Panc1 (cell line): ENCODE measurements around the gene RTL1. TPM values are rescaled to one million over a fixed set of nuclear protein-coding genes. Genes with fewer than 3 reads are reported as not detected.

Experiments
- ATAC-seq: fragments of 200-7000 bp; cut with Tn5 transposase; 2 replicates; pipeline ENCODE4 v1.9.1; 2020; ENCODE audit warnings: mild to moderate bottlenecking, moderate library complexity
- BruUV-seq: library from RNA; stranded (reverse); fragments of 400-500 nt; replicated peaks from 2 replicates; lab custom pipeline; 2021; lab: Mats Ljungman, UMichigan
- CTCF ChIA-PET: fragments of 300-600 bp; sonication (Branson Sonifier 250); formaldehyde crosslinking; loops from one replicate; lab custom pipeline; 2022; ENCODE audit warnings: antibody characterized with exemption; lab: Charles Lee
- POLR2A ChIA-PET: fragments of 300-600 bp; sonication (Branson Sonifier 250); formaldehyde crosslinking; loops from one replicate; lab custom pipeline; 2022; ENCODE audit warnings: antibody characterized with exemption; lab: Charles Lee
- DNase-seq: peaks from one replicate; pipeline ENCODE4 v3.0.0-alpha.2; 2010; ENCODE audit warnings: low read depth, low spot score
- H3K27ac ChIP-seq: 2 replicates; pipeline ENCODE4 v1.5.1; 2011; ENCODE audit warnings: mild to moderate bottlenecking, low read length, inconsistent platforms
- H3K27me3 ChIP-seq: fragments of 200-500 bp; sonication (Bioruptor generic); 2 replicates; pipeline ENCODE4 v1.6.0; 2014; ENCODE audit warnings: low read length, inconsistent platforms; ENCODE audit not compliant: control insufficient read depth, insufficient read depth
- H3K36me3 ChIP-seq: fragments of 200-500 bp; sonication (Bioruptor generic); 2 replicates; pipeline ENCODE4 v1.5.1; 2014; ENCODE audit warnings: inconsistent platforms, mild to moderate bottlenecking, low read length, moderate library complexity; ENCODE audit not compliant: control insufficient read depth, insufficient read depth
- H3K4me1 ChIP-seq: 2 replicates; pipeline ENCODE4 v1.5.1; 2011; ENCODE audit warnings: inconsistent platforms, mild to moderate bottlenecking, low read length, moderate library complexity; ENCODE audit not compliant: control insufficient read depth, insufficient read depth
- H3K4me3 ChIP-seq, 2 experiments: 2 replicates each; pipeline ENCODE4 v1.5.1; 2011 to 2012; ENCODE audit warnings: low read depth in 2 of 2, low read length in 2 of 2, mild to moderate bottlenecking in 2 of 2, inconsistent platforms in 1 of 2, moderate library complexity in 1 of 2
- H3K9me3 ChIP-seq: fragments of 200-500 bp; sonication (Bioruptor generic); 2 replicates; pipeline ENCODE4 v1.5.1; 2014; ENCODE audit warnings: low read depth, mild to moderate bottlenecking, inconsistent platforms, low read length, moderate library complexity; ENCODE audit not compliant: control insufficient read depth, insufficient read depth
- CTCF ChIP-seq: fragments of 450-650 bp; IDR thresholded peaks from 2 replicates; pipeline ENCODE4 v1.5.1; 2017; ENCODE audit warnings: mild to moderate bottlenecking
- POLR2AphosphoS5 ChIP-seq: IDR thresholded peaks from 2 replicates; pipeline ENCODE4 v1.6.1; 2012; ENCODE audit warnings: mild to moderate bottlenecking, low read depth, low read length, moderate library complexity
- REST ChIP-seq, 2 experiments: IDR thresholded peaks; 2 replicates each; pipeline ENCODE4 v1.6.1; 2011 to 2012; ENCODE audit warnings: low read depth in 2 of 2, control low read depth in 1 of 2, low read length in 1 of 2, mild to moderate bottlenecking in 1 of 2, moderate library complexity in 1 of 2; ENCODE audit not compliant: insufficient read depth in 1 of 2
- SIN3A ChIP-seq: IDR thresholded peaks from 2 replicates; pipeline ENCODE4 v1.6.1; 2012; ENCODE audit warnings: low read depth, mild to moderate bottlenecking, low read length, moderate library complexity, borderline replicate concordance; ENCODE audit not compliant: insufficient read depth
- TCF7L2 ChIP-seq: IDR thresholded peaks from 2 replicates; pipeline ENCODE4 v1.6.1; 2011; ENCODE audit warnings: mild to moderate bottlenecking, low read depth, low read length, inconsistent platforms
- in situ Hi-C: cut with HindIII; loops from 2 replicates; pipeline ENCODE4 v1.10.0; 2016; ENCODE audit warnings: low sequenced_read_pairs, low pct_unique_long_range_greater_than_20kb
- intact Hi-C: fragments of 100-400 bp; cut with micrococcal nuclease; formaldehyde crosslinking; loops from one replicate; pipeline ENCODE4 v1.10.0; 2022; ENCODE audit not compliant: unreplicated experiment
- total RNA-seq: library from RNA; stranded (reverse); gene quantifications from one replicate; pipeline ENCODE4 v1.2.1, GENCODE V29; 2021; ENCODE audit not compliant: unreplicated experiment

RTL1 gene
- total RNA-seq, 1 experiment from 2014 or later = not detected

- H3K4me3 ChIP-seq = no peak overlapping the region
- POLR2A ChIA-PET = interaction anchor here (0.5 kb wide), 1 partner anchor 389 kb away, joined by 4 read pairs; no protein-coding TSS in a partner anchor
- TF ChIP-seq CTCF (no peak), TCF7L2 (no peak), SIN3A (no peak), POLR2AphosphoS5 (no peak), REST (IDR thresholded peaks at IDR 0.05; ENCODE audit: insufficient read depth in 1 of 2, low read depth in 2 of 2, low read length in 1 of 2) (no peak)
- no peak overlapping the region for H3K27ac ChIP-seq
- ATAC-seq (no peak), DNase-seq (no peak)
- intact Hi-C loops (no loop called here), in situ Hi-C loops (no loop called here)
- H3K36me3 ChIP-seq = no peaks in the 10 kb centered on the region
- H3K4me1 ChIP-seq = no peaks in the 10 kb centered on the region
- H3K9me3 ChIP-seq = no peaks in the 10 kb centered on the region
- CTCF ChIA-PET = no interaction called here
- no peaks in the 10 kb centered on the region for H3K27me3 ChIP-seq
- BruUV-seq = no TSS peak
Measured at GRCh38 chr14:100844421-100844820, 59.1 kb downstream of the RTL1 start.

DNA sequence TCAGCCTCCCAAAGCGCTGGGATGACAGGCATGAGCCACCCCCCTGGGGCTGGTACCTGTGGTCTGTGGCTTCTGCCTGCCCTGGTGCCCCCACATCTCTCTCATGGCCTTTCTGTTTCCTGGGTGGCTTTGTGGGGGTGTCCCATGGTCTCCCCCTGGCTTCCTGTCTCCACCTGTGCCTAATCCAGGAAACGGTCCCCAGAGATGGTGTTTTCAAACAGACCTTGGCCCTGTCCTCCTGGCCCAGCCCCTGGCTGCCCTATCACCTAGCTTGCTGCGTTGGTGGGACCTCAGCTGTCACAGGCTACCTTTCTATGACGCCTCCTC lies 59.5 kb downstream of the RTL1 start:
- intact Hi-C loops = no loop called here

More for the DNA sequence above, 59.5 kb downstream of the RTL1 start:
- H3K4me3 ChIP-seq = no peak overlapping the region
- H3K9me3 ChIP-seq = no peaks in the 10 kb centered on the region
- no peak for ATAC-seq
- TF ChIP-seq CTCF = no peak
- no peak for TF ChIP-seq REST (IDR thresholded peaks at IDR 0.05; ENCODE audit: insufficient read depth in 1 of 2, low read depth in 2 of 2, low read length in 1 of 2)
- no peak for TF ChIP-seq TCF7L2
- in situ Hi-C loops = no loop called here
- no peaks in the 10 kb centered on the region for H3K4me1 ChIP-seq
- ChIA-PET CTCF (no interaction called here), POLR2A (interaction anchor here (0.5 kb wide), 1 partner anchor 389 kb away, joined by 4 read pairs; no protein-coding TSS in a partner anchor)
- no peaks in the 10 kb centered on the region for H3K36me3 ChIP-seq
- DNase-seq = no peak
- no peak overlapping the region for H3K27ac ChIP-seq
- no peaks in the 10 kb centered on the region for H3K27me3 ChIP-seq
- no TSS peak for BruUV-seq
